ENCODE data around the gene SLCO3A1.

The SLCO3A1 gene

GRCh38 chr15:91862891-91863504 is 9.5 kb downstream of the SLCO3A1 start:
- no peak for DNase-seq

GRCh38 chr15:91863621-91864255 is 10.2 kb downstream of the SLCO3A1 start:
- DNase-seq, result peak; percentile 21

GRCh38 chr15:91864664-91865063 is 11.2 kb downstream of the SLCO3A1 start:
- DNase-seq, result no peak

GRCh38 chr15:91865486-91865885 is 12.0 kb downstream of the SLCO3A1 start:
- no peak for DNase-seq

- no peak for DNase-seq
Measured at GRCh38 chr15:91865950-91866349, 12.4 kb downstream of the SLCO3A1 start.

- DNase-seq, result no peak
Measured at GRCh38 chr15:91866371-91866905, 12.9 kb downstream of the SLCO3A1 start.

GRCh38 chr15:91866971-91867372 is 13.5 kb downstream of the SLCO3A1 start:
- DNase-seq, result peak; percentile 71

DNA sequence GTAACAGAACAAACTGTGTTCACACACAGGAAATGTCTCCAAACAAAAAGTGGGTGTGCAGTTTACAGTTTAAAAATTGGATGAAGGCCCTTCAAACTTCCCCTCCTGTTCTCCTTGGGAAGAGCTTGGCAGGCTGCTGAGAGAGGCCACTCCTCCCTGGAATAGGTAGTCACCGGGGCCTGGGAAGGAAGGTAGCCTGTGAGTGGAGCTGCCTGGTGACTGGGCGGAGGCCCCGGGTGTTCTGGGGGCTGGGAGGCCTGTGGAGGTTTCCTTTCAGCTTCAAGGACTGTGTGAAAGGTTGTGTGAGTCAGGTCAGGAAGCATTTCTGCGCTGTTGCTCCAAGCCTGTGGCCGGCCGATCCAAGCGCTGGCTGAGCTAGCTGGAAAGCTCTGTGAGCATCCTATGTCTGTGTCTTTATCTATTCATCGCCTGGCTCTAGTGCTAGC is 14.1 kb downstream of the SLCO3A1 start:
- no peak for DNase-seq

DNA sequence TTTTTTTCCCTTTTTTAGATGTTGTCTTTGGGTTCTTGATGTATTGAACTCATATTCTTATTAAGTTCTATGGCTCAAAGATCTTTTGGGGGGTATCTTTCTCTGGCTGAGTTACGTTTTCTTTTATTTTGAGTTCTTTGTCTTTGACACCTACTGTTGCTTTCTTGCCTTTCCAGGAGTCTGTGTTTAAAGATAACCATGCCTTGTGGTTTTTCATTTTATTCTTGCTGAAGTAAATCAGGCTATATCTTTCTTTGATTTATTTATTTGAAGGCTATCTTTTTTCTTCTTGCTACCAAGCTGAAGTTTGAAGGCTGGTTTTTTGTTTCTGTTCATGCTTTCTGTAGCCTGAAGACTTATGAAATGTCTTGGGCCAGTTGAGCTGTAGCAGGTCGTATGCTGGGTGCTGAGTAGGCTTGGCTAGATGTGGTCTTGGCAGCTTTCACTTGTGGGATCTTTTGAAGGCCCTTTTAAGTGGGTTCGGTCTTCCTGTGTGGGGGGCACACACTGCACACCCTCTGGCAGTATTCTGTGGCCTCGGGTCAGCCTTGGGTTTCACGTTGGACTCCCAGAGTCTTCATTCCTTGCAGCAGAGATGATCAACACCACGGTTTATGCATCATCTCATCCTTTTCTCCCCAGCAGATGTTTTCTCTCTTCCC is 17.5 kb downstream of the SLCO3A1 start:
- no peak for DNase-seq

- DNase-seq, result no peak
Measured at GRCh38 chr15:91871837-91872236, 18.3 kb downstream of the SLCO3A1 start.

- no peak for DNase-seq
Measured at GRCh38 chr15:91872356-91873137, 19.0 kb downstream of the SLCO3A1 start.

DNA sequence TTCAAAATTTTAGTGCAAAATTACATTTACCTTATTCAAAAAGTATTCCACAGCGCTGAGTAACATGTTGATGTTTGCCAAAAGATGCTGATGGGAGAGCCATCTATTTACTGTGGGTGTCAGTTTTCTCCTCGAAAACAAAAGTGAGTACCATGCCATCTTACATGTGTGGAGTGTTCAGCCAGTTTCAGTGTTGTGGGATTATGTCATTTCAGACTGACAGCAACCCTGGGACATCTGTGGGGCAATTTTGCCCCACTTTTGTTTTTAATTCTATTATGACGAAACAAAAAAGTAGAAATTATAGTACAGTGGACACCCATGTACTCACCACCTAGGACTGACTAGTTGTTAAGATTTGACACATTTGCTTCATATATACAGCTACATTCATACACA is 19.6 kb downstream of the SLCO3A1 start:
- DNase-seq, result no peak

DNA sequence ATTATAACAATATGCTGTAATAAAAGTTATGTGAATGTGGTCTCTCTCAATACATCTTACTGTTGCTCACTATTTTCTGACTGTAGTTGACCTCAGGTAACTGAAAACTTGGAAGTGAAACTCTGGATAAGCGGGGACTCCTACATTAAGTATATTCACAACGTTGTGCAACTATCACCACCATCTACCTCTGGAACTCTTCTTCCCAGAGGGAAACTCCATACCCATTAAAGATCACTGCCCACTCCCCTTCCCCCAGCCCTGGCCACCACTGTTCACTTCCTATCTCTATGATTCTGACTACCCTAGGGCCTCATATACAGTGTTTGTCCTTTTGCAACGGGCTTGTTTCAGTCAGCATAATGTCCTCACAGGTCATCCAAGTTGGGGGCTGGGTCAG is 20.7 kb downstream of the SLCO3A1 start:
- DNase-seq, result no peak

DNA sequence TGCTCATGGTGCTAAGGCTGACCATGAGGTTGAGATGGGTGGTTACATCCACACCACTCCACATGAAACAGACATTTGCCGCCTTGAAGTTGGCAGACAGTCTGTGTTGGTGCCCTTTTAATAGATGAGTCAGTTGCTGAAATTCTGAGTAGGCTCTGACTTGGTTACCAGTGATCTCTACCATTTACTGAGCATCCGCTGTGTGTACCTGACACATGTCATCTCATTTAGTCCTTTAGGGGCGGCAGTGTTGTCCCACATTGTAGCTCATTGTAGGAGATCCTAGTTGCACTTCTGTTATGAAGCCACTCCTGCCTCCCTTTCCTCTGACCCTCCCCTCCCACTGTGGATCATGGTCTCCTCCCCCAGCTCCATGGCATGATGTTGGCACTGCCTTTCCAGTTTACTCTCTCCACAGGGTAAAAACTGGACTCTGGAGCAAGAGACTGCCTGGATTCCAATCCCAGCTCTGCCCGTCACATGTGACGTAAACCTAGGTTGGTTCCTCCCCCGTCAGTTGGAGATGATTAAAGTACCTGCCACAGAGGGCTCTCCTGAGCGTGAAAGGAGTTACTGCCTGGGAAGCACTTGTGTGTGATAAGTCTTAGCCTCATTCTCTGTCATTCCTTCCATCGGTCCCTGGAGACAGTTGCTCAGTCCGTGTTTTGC is 21.6 kb downstream of the SLCO3A1 start:
- DNase-seq, result no peak

DNA sequence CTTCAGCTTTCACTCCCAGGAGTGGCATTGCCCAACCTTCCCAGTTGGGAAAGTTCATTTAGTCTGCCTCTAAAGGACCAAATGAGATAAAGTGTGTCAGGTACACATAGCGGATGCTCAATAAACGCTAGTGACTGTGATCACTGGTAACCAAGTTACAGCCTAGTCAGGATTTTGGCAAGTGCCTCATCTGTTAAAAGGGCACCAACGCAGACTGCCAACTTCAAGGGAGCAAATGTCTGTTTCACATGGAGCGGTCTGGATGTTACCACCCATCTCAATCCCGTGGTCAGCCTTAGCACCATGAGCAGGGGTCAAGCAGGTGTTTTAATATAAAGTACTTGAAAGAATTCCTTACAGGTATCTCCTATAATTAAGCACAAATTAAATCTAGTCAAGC is 22.7 kb downstream of the SLCO3A1 start:
- DNase-seq, result no peak

DNA sequence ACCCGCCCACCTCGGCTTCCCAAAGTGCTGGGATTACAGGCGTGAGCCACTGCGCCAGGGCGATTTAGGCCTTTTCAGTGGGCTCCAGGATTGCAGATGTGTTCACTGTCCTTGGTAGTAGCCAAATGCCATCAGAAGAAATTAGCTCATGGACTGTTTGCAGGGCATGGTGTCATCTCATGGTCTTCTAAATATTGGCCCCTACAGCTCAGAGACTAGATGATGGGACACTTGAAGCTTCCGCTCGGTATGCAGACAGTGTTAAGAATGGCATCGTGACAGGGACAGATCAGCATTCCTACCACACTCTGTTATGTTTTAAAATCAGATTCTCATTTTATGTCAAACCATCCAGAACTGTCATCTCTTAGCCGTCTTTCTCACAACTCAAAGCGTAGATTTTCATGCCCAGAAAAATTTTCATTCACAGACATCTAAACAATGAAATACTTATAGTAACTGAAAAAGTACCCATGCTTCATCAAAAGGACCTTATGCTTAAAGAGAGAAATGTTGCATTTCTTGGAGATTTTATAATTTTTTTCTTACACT is 24.9 kb downstream of the SLCO3A1 start:
- DNase-seq, result no peak

GRCh38 chr15:91879158-91879557 is 25.6 kb downstream of the SLCO3A1 start:
- no peak for DNase-seq

- DNase-seq, result no peak
Measured at GRCh38 chr15:91880373-91880772, 26.9 kb downstream of the SLCO3A1 start.

DNA sequence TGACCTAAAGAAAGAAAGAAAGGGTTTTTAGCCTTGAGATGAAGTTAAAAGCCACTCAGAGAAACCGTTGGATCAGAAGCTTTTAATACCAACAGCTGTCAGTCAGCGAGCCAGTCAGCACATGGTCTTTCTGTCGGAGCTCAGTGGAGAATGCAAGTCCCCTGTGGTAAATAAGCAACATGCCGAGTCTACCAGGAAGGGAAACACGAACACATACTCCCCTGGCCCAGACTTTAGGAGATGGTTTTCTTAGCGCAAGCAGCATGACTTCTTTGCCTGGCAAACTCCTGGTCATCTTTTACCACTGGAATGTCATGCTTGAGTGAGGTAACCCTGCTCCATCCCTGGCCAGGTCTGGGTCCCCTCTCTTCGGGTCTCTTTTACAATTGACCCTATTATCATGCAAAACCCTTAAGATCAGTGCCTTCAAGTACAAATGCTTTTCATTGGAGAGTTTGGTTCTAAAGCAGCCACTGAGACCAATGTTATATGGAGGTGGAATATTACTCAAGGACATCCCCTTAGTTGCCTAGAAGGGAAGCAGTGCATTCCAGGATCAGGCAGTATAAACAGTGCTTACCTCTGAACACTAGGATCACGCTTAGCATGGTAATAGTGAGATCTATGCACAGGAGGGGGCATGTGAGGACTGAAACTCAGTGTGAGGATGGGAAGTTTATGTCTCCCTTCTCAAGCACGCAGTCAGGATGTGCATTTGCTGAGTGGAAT is 28.2 kb downstream of the SLCO3A1 start:
- DNase-seq, result peak; percentile 12

DNA sequence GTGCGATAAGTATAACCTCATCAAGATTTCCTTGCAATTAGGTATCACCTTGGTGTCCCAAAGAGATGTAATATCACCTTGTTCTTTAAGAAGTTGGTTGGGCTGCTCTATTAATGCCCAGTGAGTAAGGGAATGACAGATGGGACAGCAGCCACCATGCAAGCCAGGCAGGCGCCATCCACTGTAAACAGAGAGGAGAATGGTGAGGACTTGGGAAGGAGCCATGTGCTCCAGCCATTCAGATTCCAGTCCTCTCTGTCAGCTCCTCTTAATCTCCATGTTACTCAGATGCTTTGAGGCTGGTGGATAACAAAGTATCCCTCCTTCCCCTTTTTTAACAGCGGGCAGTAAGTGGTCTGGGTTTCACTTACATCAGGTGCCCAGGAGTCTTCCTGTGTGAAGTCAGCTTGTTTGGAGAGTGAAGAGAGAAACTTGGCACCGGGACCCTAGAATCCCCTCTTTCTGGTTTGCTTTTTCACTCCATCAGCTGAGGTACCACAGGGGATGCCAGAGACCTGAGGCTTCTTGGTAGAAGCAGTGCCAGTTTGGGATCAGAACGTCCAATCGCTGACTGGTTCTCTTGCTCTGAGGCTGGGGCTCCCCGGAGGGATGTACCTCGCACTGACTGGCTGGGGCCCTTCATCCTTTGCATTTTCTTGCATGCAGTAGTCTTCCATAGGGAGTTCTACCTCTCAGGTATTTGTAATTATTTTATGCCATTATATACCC is 29.5 kb downstream of the SLCO3A1 start:
- peak; percentile 65 for DNase-seq

DNA sequence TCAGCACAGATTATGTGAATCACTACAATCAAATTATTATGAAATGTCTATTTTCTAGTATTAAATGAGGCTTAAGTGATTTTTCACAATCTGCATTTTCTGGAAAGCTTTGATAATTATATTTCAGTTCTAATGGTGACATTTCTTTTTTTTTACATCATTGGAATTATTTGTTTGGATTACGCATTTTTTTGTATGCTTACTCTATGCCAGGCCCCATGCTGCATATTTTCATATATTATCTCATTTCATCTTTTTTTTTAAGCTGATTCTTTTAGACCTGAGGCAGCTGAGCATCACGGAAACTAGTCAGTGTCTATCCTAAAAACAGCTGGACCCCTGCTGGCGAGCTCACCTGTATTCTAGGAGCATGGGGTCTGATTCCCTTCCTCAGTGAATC is 31.1 kb downstream of the SLCO3A1 start:
- no peak for DNase-seq

Measured in NCI-H1694 (cell line).